ENCODE data around the gene KANSL1.

GRCh38 chr17:45992175-45992574 lies 201.1 kb downstream of the KANSL1 start:
- TF ChIP-seq CTCF (IDR thresholded peaks at IDR 0.05) (no peak), TCF7L2 (IDR thresholded peaks at IDR 0.05; ENCODE audit: low read depth, low read length) (no peak), POLR2AphosphoS5 (IDR thresholded peaks at IDR 0.05; ENCODE audit: low read depth, low read length) (no peak)
